HepG2 (cell line): ENCODE data around the gene NPHS1. TPM values are rescaled to one million over a fixed set of nuclear protein-coding genes. Genes with fewer than 3 reads are reported as not detected.
A peak's percentile ranks its signal among the peaks of the same experiment; 100 is the strongest.

Experiments used
- ARID4A ChIP-seq: sonication (generic); formaldehyde crosslinking; IDR thresholded peaks from 2 replicates; pipeline ENCODE4 v1.5.0; 2020; ENCODE audit warnings: mild to moderate bottlenecking, missing genetic modification reagents, borderline replicate concordance
- GATA4 ChIP-seq: sonication (generic); IDR thresholded peaks from 2 replicates; pipeline ENCODE4 v1.6.1; 2016; ENCODE audit warnings: antibody characterized with exemption, low read depth, borderline replicate concordance
- GPN1 ChIP-seq: sonication (generic); formaldehyde crosslinking; IDR thresholded peaks from 2 replicates; pipeline ENCODE4 v1.5.1; 2020; ENCODE audit warnings: missing genetic modification reagents, borderline replicate concordance
- HNRNPL ChIP-seq: fragments of 200-400 bp; formaldehyde crosslinking; IDR thresholded peaks from 2 replicates; pipeline ENCODE4 v1.6.1; 2017; ENCODE audit warnings: mild to moderate bottlenecking, low read depth, low read length
- MAFK ChIP-seq, 2 experiments: IDR thresholded peaks in 1 of 2; conservative IDR thresholded peaks in 1 of 2; 2 replicates each; pipeline ENCODE4 v1.6.1; 2011; ENCODE audit warnings: improper control_type of control experiment in 2 of 2, low read length in 2 of 2
- NFE2L2 ChIP-seq: fragments of 150-350 bp; IDR thresholded peaks from 2 replicates; pipeline ENCODE4 v1.6.1; 2014; ENCODE audit warnings: low read length
- NFIC ChIP-seq: IDR thresholded peaks from 2 replicates; pipeline ENCODE4 v1.6.1; 2012; ENCODE audit warnings: mild to moderate bottlenecking, low read length, inconsistent platforms
- PITX1 ChIP-seq: sonication (generic); formaldehyde crosslinking; IDR thresholded peaks from 2 replicates; pipeline ENCODE4 v1.5.1; 2020; ENCODE audit warnings: mild to moderate bottlenecking, missing genetic modification reagents
- POGZ ChIP-seq: sonication (generic); formaldehyde crosslinking; IDR thresholded peaks from 2 replicates; pipeline ENCODE4 v1.4.0; 2020; ENCODE audit warnings: mild to moderate bottlenecking, missing genetic modification reagents
- POLR2AphosphoS2 ChIP-seq: IDR thresholded peaks from 2 replicates; pipeline ENCODE4 v1.6.1; 2011; ENCODE audit warnings: low read depth, low read length, improper control_type of control experiment
- SIX1 ChIP-seq: sonication (generic); formaldehyde crosslinking; IDR thresholded peaks from 2 replicates; pipeline ENCODE4 v1.4.0; 2020; ENCODE audit warnings: missing genetic modification reagents, borderline replicate concordance
- SMAD3 ChIP-seq: sonication (generic); formaldehyde crosslinking; IDR thresholded peaks from 2 replicates; pipeline ENCODE4 v1.4.0; 2020; ENCODE audit warnings: missing genetic modification reagents
- SMYD3 ChIP-seq: sonication (generic); formaldehyde crosslinking; IDR thresholded peaks from 2 replicates; pipeline ENCODE4 v1.8.1; 2023; ENCODE audit warnings: mild to moderate bottlenecking, missing genetic modification reagents
- THYN1 ChIP-seq: sonication (generic); formaldehyde crosslinking; IDR thresholded peaks from 2 replicates; pipeline ENCODE4 v1.8.1; 2023; ENCODE audit warnings: low read depth, mild to moderate bottlenecking, moderate library complexity, missing genetic modification reagents, borderline replicate concordance
- U2AF1 ChIP-seq: fragments of 200-400 bp; formaldehyde crosslinking; optimal IDR thresholded peaks from 2 replicates; pipeline ENCODE3; 2017; ENCODE audit warnings: mild to moderate bottlenecking, low read depth, low read length
- ZBTB43 ChIP-seq: sonication (generic); formaldehyde crosslinking; conservative IDR thresholded peaks from 2 replicates; pipeline ENCODE4 v1.4.0; 2020; ENCODE audit warnings: missing genetic modification reagents
- ZFX ChIP-seq: sonication (generic); formaldehyde crosslinking; IDR thresholded peaks from 2 replicates; pipeline ENCODE4 v1.4.0; 2020; ENCODE audit warnings: mild to moderate bottlenecking, low read depth, missing genetic modification reagents, moderate library complexity
- ZNF431 ChIP-seq: sonication (generic); formaldehyde crosslinking; IDR thresholded peaks from 2 replicates; pipeline ENCODE4 v1.9.0; 2022; ENCODE audit warnings: missing genetic modification reagents, low read depth, mild to moderate bottlenecking, borderline replicate concordance
- ZNF572 ChIP-seq: sonication (generic); formaldehyde crosslinking; IDR thresholded peaks from 2 replicates; pipeline ENCODE4 v1.5.1; 2020; ENCODE audit warnings: mild to moderate bottlenecking, missing genetic modification reagents
- ZNF589 ChIP-seq: sonication (generic); formaldehyde crosslinking; conservative IDR thresholded peaks from 2 replicates; pipeline ENCODE4 v1.8.0; 2022; ENCODE audit warnings: mild to moderate bottlenecking, moderate library complexity, missing genetic modification reagents
- ZNF670 ChIP-seq: sonication (generic); formaldehyde crosslinking; IDR thresholded peaks from 2 replicates; pipeline ENCODE4 v1.8.0; 2022; ENCODE audit warnings: mild to moderate bottlenecking, missing genetic modification reagents, borderline replicate concordance
- ZNF766 ChIP-seq: sonication (generic); formaldehyde crosslinking; IDR thresholded peaks from 2 replicates; pipeline ENCODE4 v1.5.0; 2020; ENCODE audit warnings: missing genetic modification reagents, borderline replicate concordance
- ZNF841 ChIP-seq: sonication (generic); formaldehyde crosslinking; IDR thresholded peaks from 2 replicates; pipeline ENCODE4 v1.8.1; 2023; ENCODE audit warnings: missing genetic modification reagents, borderline replicate concordance
- polyA plus RNA-seq, 8 experiments: library from polyadenylated mRNA; depleted of rRNA in 3 of 8; stranded (reverse) in 7 of 8; unstranded in 1 of 8; fragments of >200 nt; fragmentation: Illumina TruSeq in 4 of 8; extraction: Trizol in 4 of 8; gene quantifications; 2 replicates each; pipeline versions ENCODE4 v1.2.1 to v1.2.3, GENCODE V29; 2011 to 2016; ENCODE audit warnings: low read depth in 4 of 8, missing spikeins in 1 of 8, mixed read lengths in 1 of 8; ENCODE audit not compliant: insufficient read depth in 1 of 8
- total RNA-seq, 5 experiments: library from RNA; depleted of rRNA; stranded (reverse); fragments of >200 nt; fragmentation: Illumina TruSeq; extraction: Trizol; gene quantifications; 2 replicates each; pipeline ENCODE4 v1.2.3, GENCODE V29; 2016; ENCODE audit warnings: low read depth in 1 of 5
- TF ChIP-seq, protein P1 (sequence below): sonication (generic); formaldehyde crosslinking; conservative IDR thresholded peaks from 2 replicates; pipeline ENCODE4 v1.8.0; 2022; ENCODE audit warnings: low read depth, missing genetic modification reagents

The NPHS1 gene
- total and polyA plus RNA-seq, 2 of the 13 experiments (the other 11 are each of a cell fraction or from before 2014, with no cell fraction given) = not detected

- peak; percentile 44; the same call in 1 of the 2 replicates for TF ChIP-seq ZNF670 (CRISPR knock-in tag)
- TF ChIP-seq ZNF572 (CRISPR knock-in tag) = no peak
- no peak for TF ChIP-seq ZNF841 (CRISPR knock-in tag)
- no peak for TF ChIP-seq POLR2AphosphoS2
- TF ChIP-seq ZBTB43 = peak; percentile 95
- TF ChIP-seq HNRNPL = no peak
- TF ChIP-seq SMAD3 = peak; percentile 98
- peak; percentile 87 for TF ChIP-seq ARID4A (CRISPR knock-in tag)
- TF ChIP-seq GPN1 (CRISPR knock-in tag) = peak; percentile 94; the same call in 1 of the 2 replicates
- TF ChIP-seq ZNF431 = peak; percentile 72; the same call in 1 of the 2 replicates
- TF ChIP-seq ZNF766 = peak; percentile 91
- TF ChIP-seq POGZ = no peak
- TF ChIP-seq SIX1 (CRISPR knock-in tag) = 0 out of 2 replicates have a peak, but pooled peaks have one; percentile 34
- TF ChIP-seq NFE2L2 = no peak
- TF ChIP-seq PITX1 (CRISPR knock-in tag) = peak; percentile 81
- no peak for TF ChIP-seq SMYD3 (CRISPR knock-in tag)
- TF ChIP-seq MAFK (conservative IDR thresholded peaks at IDR 0.05 in 1 of 2, IDR thresholded peaks at IDR 0.05 in 1 of 2; ENCODE audit: low read length in 2 of 2) = no peak
- TF ChIP-seq THYN1 (CRISPR knock-in tag) = no peak
- TF ChIP-seq, protein P1, sequence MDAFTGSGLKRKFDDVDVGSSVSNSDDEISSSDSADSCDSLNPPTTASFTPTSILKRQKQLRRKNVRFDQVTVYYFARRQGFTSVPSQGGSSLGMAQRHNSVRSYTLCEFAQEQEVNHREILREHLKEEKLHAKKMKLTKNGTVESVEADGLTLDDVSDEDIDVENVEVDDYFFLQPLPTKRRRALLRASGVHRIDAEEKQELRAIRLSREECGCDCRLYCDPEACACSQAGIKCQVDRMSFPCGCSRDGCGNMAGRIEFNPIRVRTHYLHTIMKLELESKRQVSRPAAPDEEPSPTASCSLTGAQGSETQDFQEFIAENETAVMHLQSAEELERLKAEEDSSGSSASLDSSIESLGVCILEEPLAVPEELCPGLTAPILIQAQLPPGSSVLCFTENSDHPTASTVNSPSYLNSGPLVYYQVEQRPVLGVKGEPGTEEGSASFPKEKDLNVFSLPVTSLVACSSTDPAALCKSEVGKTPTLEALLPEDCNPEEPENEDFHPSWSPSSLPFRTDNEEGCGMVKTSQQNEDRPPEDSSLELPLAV (CRISPR knock-in tag) = no peak
- no peak; the same call in 1 of the 2 replicates for TF ChIP-seq ZFX (CRISPR knock-in tag)
- TF ChIP-seq NFIC = no peak
- no peak for TF ChIP-seq U2AF1
- TF ChIP-seq ZNF589 (CRISPR knock-in tag) = peak; percentile 89
- no peak for TF ChIP-seq GATA4
These were observed 27.5 kb upstream of the NPHS1 start (continued) for GRCh38 chr19:35879770-35880317.
